Spleen (tissue), 7 donors: ENCODE results near the gene NHLRC4.

ENCODE experiments used
- CTCF ChIP-seq, 11 experiments: fragments of 200-600 bp in 7 of 11; fragments of 450-650 bp in 4 of 11; sonication (generic) in 4 of 11; IDR thresholded peaks in 8 of 11; conservative IDR thresholded peaks in 3 of 11; 1 replicate in 7 of 11; 2 replicates in 4 of 11; pipeline versions ENCODE4 v1.4.0 to v1.8.0; 2016 to 2021; ENCODE audit warnings: antibody characterized with exemption in 11 of 11, inconsistent platforms in 4 of 11, mild to moderate bottlenecking in 1 of 11
- POLR2AphosphoS5 ChIP-seq, 3 donors: sonication (generic); formaldehyde crosslinking; IDR thresholded peaks; one replicate each; pipeline ENCODE4 v1.5.1; 2017; ENCODE audit warnings: antibody characterized with exemption in 3 of 3
- donor health status: DM: no; HTN: no; CAD: no; lungs with moderate emphysema.
- donor health status: DM: no; HTN: no; CAD: no.
- donor health status: DM: no; HTN: no; CAD: no.

DNA sequence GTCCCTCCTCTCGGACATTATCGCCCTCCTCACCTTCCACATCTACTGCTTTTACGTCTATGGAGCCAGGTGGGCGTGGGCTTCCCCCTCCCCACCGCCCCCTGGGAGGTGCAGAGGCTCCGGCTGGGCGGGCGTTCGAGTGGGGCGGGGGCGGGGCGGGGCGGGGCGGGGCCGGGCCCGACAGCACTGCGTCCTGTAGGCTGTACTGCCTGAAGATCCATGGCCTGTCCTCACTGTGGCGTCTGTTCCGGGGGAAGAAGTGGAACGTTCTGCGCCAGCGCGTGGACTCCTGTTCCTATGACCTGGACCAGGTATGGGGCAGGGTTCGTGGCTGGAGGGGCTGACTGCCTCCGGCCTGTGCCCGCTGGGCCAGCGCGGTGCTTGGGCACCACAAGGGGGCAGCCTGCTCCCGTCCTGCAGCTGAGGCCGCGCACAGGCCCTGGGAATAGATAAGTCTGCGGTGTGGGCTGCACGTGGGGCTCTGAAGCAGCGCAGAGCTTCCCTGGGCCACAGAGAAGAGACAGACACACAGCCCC lies 12.1 kb downstream of the NHLRC4 start:
- TF ChIP-seq CTCF (IDR thresholded peaks at IDR 0.05 in 8 of 11, conservative IDR thresholded peaks at IDR 0.05 in 3 of 11) (peak; percentile 69 to 97 (median 83)), POLR2AphosphoS5 (IDR thresholded peaks at IDR 0.05) (peak; percentile 43 to 82 (median 61))
